Ishikawa (cell line): ENCODE results near the gene HMX1.

Source experiments
- CEBPB ChIP-seq: IDR thresholded peaks from 2 replicates; pipeline ENCODE4 v1.6.1; 2012
- EP300 ChIP-seq: IDR thresholded peaks from 2 replicates; pipeline ENCODE4 v1.6.1; 2012; ENCODE audit warnings: borderline replicate concordance
- RAD21 ChIP-seq: IDR thresholded peaks from 2 replicates; pipeline ENCODE4 v1.6.1; 2012; ENCODE audit warnings: low read depth
- REST ChIP-seq: IDR thresholded peaks from 2 replicates; pipeline ENCODE4 v1.6.1; 2012; ENCODE audit warnings: low read depth, mild to moderate bottlenecking
- TAF1 ChIP-seq: IDR thresholded peaks from 2 replicates; pipeline ENCODE4 v1.6.1; 2012; ENCODE audit warnings: low read depth, mild to moderate bottlenecking
- ZBTB7A ChIP-seq: IDR thresholded peaks from 2 replicates; pipeline ENCODE4 v1.6.1; 2012; ENCODE audit warnings: low read depth

DNA sequence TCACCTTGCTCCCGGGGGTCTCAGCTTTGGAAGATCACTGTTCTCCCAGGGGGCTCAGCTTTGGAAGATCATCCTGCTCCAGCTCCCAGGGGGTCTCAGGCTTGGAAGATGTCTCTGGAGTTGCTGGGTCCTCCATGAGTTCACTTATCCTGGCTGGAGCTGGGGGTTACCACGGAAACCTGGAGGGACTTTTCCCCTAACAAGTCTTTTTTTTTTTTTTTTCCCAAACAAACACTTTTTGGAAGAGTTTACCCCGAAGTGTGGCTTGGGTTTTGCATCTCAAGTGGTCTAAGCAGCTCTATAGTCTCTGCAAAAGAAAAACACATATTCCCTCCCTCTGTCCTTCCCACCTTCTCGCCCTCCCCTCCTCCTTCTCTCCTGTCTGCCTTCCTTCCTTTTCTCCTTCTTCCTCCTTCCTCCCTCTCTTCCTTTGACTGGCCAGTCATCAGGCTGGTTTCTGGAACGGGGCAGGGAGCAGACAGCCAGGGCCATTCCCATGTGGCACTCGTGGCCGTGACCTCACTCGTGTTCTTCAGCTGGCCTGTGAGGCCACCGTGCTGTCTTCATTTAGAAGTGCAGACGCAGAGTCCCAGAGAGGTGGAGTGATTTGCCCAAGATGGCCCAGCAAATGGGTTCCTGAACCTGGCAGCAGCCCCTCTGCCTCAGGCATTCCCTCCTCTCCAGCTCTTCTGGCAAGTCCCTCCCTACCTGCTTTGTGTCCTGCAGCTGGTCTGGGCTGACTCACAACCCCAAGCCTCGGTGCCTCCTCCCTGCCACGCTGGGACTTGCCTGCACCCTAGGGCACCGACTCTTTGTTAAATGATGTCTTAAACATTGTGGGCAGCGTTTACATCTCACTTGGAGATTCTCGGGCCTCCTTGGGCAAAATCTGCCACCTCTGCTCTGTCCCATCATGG is 25.9 kb upstream of the HMX1 start:
- TF ChIP-seq REST = no peak
- TF ChIP-seq TAF1 = no peak
- no peak for TF ChIP-seq EP300
- TF ChIP-seq RAD21 = no peak
- TF ChIP-seq ZBTB7A = no peak
- TF ChIP-seq CEBPB = no peak
